H1 (cell line): Measurements from ENCODE around the gene SEZ6L. TPM values are rescaled to one million over a fixed set of nuclear protein-coding genes. Genes with fewer than 3 reads are reported as not detected.

Experiments
- CTCF ChIA-PET: fragments of 300-600 bp; sonication (Branson Sonifier 250); formaldehyde crosslinking; loops from one replicate; lab custom pipeline; 2021; ENCODE audit not compliant: partially characterized antibody; lab: Charles Lee
- POLR2A ChIA-PET: fragments of 300-600 bp; sonication (Branson Sonifier 250); formaldehyde crosslinking; loops from one replicate; lab custom pipeline; 2021; ENCODE audit warnings: inconsistent platforms; ENCODE audit not compliant: partially characterized antibody; lab: Charles Lee
- DNase-seq, 2 experiments: peaks; one replicate each; pipeline versions ENCODE4 v3.0.0 to v3.0.0-alpha.2; 2010 to 2022; ENCODE audit warnings: low spot score in 2 of 2, low read depth in 1 of 2, mixed read lengths in 1 of 2
- FAIRE-seq: peaks from 2 replicates; lab custom pipeline; 2011; peaks lifted over from hg19 to GRCh38; lab: Jason Lieb, UNC
- H2AFZ ChIP-seq: 2 replicates; pipeline ENCODE4 v1.8.1; 2012; ENCODE audit warnings: low read length, inconsistent platforms
- H2AK5ac ChIP-seq: 2 replicates; pipeline ENCODE4 v1.6.1; 2013; ENCODE audit warnings: low read depth, low read length
- H2BK120ac ChIP-seq: replicated peaks from 2 replicates; pipeline ENCODE3; 2013; ENCODE audit warnings: low read depth, low read length, inconsistent platforms
- H2BK12ac ChIP-seq: 2 replicates; pipeline ENCODE4 v1.6.1; 2013; ENCODE audit warnings: low read depth, low read length
- H2BK15ac ChIP-seq: 2 replicates; pipeline ENCODE4 v1.6.1; 2013; ENCODE audit warnings: low read length
- H2BK20ac ChIP-seq: 2 replicates; pipeline ENCODE4 v1.6.1; 2013; ENCODE audit warnings: low read length
- H2BK5ac ChIP-seq: 2 replicates; pipeline ENCODE4 v1.6.1; 2013; ENCODE audit warnings: low read depth, low read length
- H3K14ac ChIP-seq: 2 replicates; pipeline ENCODE4 v1.6.1; 2013; ENCODE audit warnings: inconsistent platforms; ENCODE audit not compliant: insufficient read length
- H3K18ac ChIP-seq: 2 replicates; pipeline ENCODE4 v1.6.1; 2013; ENCODE audit warnings: low read length; ENCODE audit errors: extremely low read depth
- H3K23ac ChIP-seq: 2 replicates; pipeline ENCODE4 v1.6.1; 2013; ENCODE audit warnings: inconsistent platforms; ENCODE audit not compliant: insufficient read length
- H3K23me2 ChIP-seq: 2 replicates; pipeline ENCODE4 v1.6.1; 2013; ENCODE audit warnings: low read depth, low read length
- H3K27ac ChIP-seq: 2 replicates; pipeline ENCODE4 v1.6.1; 2011; ENCODE audit warnings: low read depth, low read length, inconsistent platforms
- H3K27me3 ChIP-seq, 4 experiments: replicated peaks in 1 of 4; 1 replicate in 1 of 4; 2 replicates in 3 of 4; pipeline versions ENCODE4 v1.6.1 to v1.8.1; 2011 to 2013; ENCODE audit warnings: low read length in 3 of 4, mild to moderate bottlenecking in 3 of 4, inconsistent platforms in 2 of 4, mixed read lengths in 2 of 4, moderate library complexity in 1 of 4; ENCODE audit not compliant: control insufficient read depth in 3 of 4, insufficient read depth in 3 of 4; ENCODE audit errors: extremely low read depth in 1 of 4
- H3K36me3 ChIP-seq, 4 experiments: 2 replicates each; pipeline versions ENCODE4 v1.6.1 to v1.8.1; 2011 to 2013; ENCODE audit warnings: mild to moderate bottlenecking in 4 of 4, low read length in 3 of 4, moderate library complexity in 2 of 4, control low read depth in 1 of 4, inconsistent platforms in 1 of 4; ENCODE audit not compliant: insufficient read depth in 4 of 4, control insufficient read depth in 2 of 4
- H3K4ac ChIP-seq: replicated peaks from 2 replicates; pipeline ENCODE3; 2013; ENCODE audit warnings: low read length, low read depth, mixed read lengths, inconsistent platforms; ENCODE audit not compliant: insufficient read length
- H3K4me1 ChIP-seq, 4 experiments: replicated peaks in 1 of 4; 1 replicate in 1 of 4; 2 replicates in 3 of 4; pipeline versions ENCODE4 v1.6.1 to v1.8.1; 2011 to 2013; ENCODE audit warnings: low read length in 3 of 4, inconsistent platforms in 2 of 4, mixed read lengths in 1 of 4; ENCODE audit not compliant: insufficient read depth in 4 of 4, control insufficient read depth in 3 of 4
- H3K4me2 ChIP-seq, 2 experiments: 2 replicates each; pipeline versions ENCODE4 v1.6.1 to v1.8.1; 2011 to 2013; ENCODE audit warnings: low read depth in 2 of 2, low read length in 2 of 2, control low read depth in 1 of 2, inconsistent platforms in 1 of 2, mild to moderate bottlenecking in 1 of 2; ENCODE audit not compliant: insufficient read depth in 1 of 2
- H3K4me3 ChIP-seq, 4 experiments: fragments of 200-600, 300-600 bp in 1 of 4; sonication (generic), shearing (Covaris generic), sonication (Bioruptor Twin) in 1 of 4; 2 replicates each; pipeline versions ENCODE4 v1.5.1 to v1.8.1; 2011 to 2016; ENCODE audit warnings: low read length in 4 of 4, low read depth in 3 of 4, control low read depth in 2 of 4, inconsistent platforms in 2 of 4, mild to moderate bottlenecking in 2 of 4, mixed read lengths in 1 of 4, moderate library complexity in 1 of 4; ENCODE audit not compliant: insufficient read depth in 2 of 4; ENCODE audit errors: extremely low read depth in 1 of 4
- H3K56ac ChIP-seq: replicated peaks from 2 replicates; pipeline ENCODE3; 2013; ENCODE audit warnings: low read depth, mild to moderate bottlenecking, mixed read lengths, low read length, inconsistent platforms; ENCODE audit not compliant: insufficient read length
- H3K79me1 ChIP-seq: 2 replicates; pipeline ENCODE4 v1.6.1; 2013; ENCODE audit warnings: low read depth, low read length, control low read depth
- H3K79me2 ChIP-seq, 2 experiments: 2 replicates each; pipeline versions ENCODE4 v1.6.1 to v1.8.1; 2012 to 2013; ENCODE audit warnings: low read length in 2 of 2, mild to moderate bottlenecking in 2 of 2, inconsistent platforms in 1 of 2; ENCODE audit not compliant: insufficient read depth in 2 of 2, control insufficient read depth in 1 of 2
- H3K9ac ChIP-seq, 4 experiments: replicated peaks in 1 of 4; 1 replicate in 1 of 4; 2 replicates in 3 of 4; pipeline versions ENCODE4 v1.6.1 to v1.8.1; 2011 to 2013; ENCODE audit warnings: low read depth in 3 of 4, low read length in 3 of 4, control low read depth in 2 of 4, mild to moderate bottlenecking in 2 of 4, moderate library complexity in 2 of 4, inconsistent platforms in 1 of 4; ENCODE audit errors: extremely low read depth in 1 of 4
- H3K9me3 ChIP-seq, 2 experiments: 2 replicates each; pipeline versions ENCODE4 v1.6.1 to v1.8.1; 2012 to 2013; ENCODE audit warnings: mild to moderate bottlenecking in 2 of 2, moderate library complexity in 2 of 2, control low read depth in 1 of 2, inconsistent platforms in 1 of 2, low read depth in 1 of 2, low read length in 1 of 2, mixed read lengths in 1 of 2; ENCODE audit not compliant: insufficient read depth in 2 of 2
- H4K20me1 ChIP-seq, 2 experiments: replicated peaks in 1 of 2; 2 replicates each; pipeline versions ENCODE3 to v1.8.1; 2011 to 2013; ENCODE audit warnings: inconsistent platforms in 2 of 2, low read length in 2 of 2, mild to moderate bottlenecking in 1 of 2; ENCODE audit not compliant: insufficient read depth in 2 of 2, control insufficient read depth in 1 of 2
- H4K5ac ChIP-seq: 2 replicates; pipeline ENCODE4 v1.6.1; 2013; ENCODE audit warnings: low read length, low read depth, mixed read lengths, inconsistent platforms; ENCODE audit not compliant: insufficient read length
- H4K8ac ChIP-seq: 2 replicates; pipeline ENCODE4 v1.8.0; 2013; ENCODE audit warnings: mild to moderate bottlenecking, moderate library complexity, low read length, inconsistent platforms; ENCODE audit not compliant: insufficient read depth; ENCODE audit errors: extremely low read depth
- H4K91ac ChIP-seq: replicated peaks from 2 replicates; pipeline ENCODE3; 2013; ENCODE audit warnings: low read length, mixed read lengths, inconsistent platforms; ENCODE audit not compliant: insufficient read length
- CBX5 ChIP-seq: fragments of 300-800, 300-1000 bp; sonication (generic); IDR thresholded peaks from 2 replicates; pipeline ENCODE4 v1.7.1; 2016; ENCODE audit warnings: antibody characterized with exemption, low read length, low read depth
- CBX8 ChIP-seq: fragments of 300-800, 300-1000 bp; sonication (generic); IDR thresholded peaks from 2 replicates; pipeline ENCODE4 v1.7.1; 2016; ENCODE audit warnings: low read depth, low read length, borderline replicate concordance
- CREB1 ChIP-seq: IDR thresholded peaks from 2 replicates; pipeline ENCODE4 v1.6.1; 2012; ENCODE audit warnings: inconsistent platforms
- EZH2 ChIP-seq: fragments of 200-600 bp; sonication (generic); IDR thresholded peaks from 2 replicates; pipeline ENCODE4 v1.7.1; 2012; ENCODE audit warnings: low read depth, mild to moderate bottlenecking, moderate library complexity, low read length, inconsistent platforms; ENCODE audit not compliant: severe bottlenecking
- SIRT6 ChIP-seq: IDR thresholded peaks from one replicate; pipeline ENCODE4 v1.7.1; 2012; ENCODE audit warnings: low read length, inconsistent platforms
- SUZ12 ChIP-seq: fragments of 200-600 bp; sonication (generic); IDR thresholded peaks from 2 replicates; pipeline ENCODE4 v1.6.1; 2012; ENCODE audit warnings: mild to moderate bottlenecking, inconsistent platforms, low read length, moderate library complexity, mixed read lengths
- WGBS, 2 experiments: shearing (Covaris generic) in 1 of 2; methylation state at CpG; one replicate each; pipeline versions ENCODE4 v1.1.6 to v1.1.7; 2013 to 2015; ENCODE audit warnings: low lambda C conversion rate in 2 of 2, mixed read lengths in 2 of 2, inconsistent platforms in 1 of 2, low coverage in 1 of 2, missing lambda C conversion rate in 1 of 2; ENCODE audit not compliant: insufficient replicate concordance in 2 of 2, insufficient coverage in 1 of 2, insufficient read length in 1 of 2; ENCODE audit errors: extremely low coverage in 1 of 2, missing lambda C conversion rate in 1 of 2; 5-methylcytosine and 5-hydroxymethylcytosine counted together
- polyA plus RNA-seq, 7 experiments: library from polyadenylated mRNA; depleted of rRNA in 3 of 7; stranded (reverse) in 5 of 7; unstranded in 2 of 7; fragments of >200 nt in 5 of 7; fragments of 200-250 nt in 2 of 7; gene quantifications; 1 replicate in 5 of 7; 2 replicates in 1 of 7; 4 replicates in 1 of 7; pipeline versions ENCODE4 v1.2.1 to v1.2.3, GENCODE V29; 2011 to 2013; ENCODE audit warnings: missing spikeins in 2 of 7, mixed read lengths in 2 of 7
- total RNA-seq: library from RNA; stranded (reverse); fragmentation: NEBNext Ultra II Directional; extraction: Animal tissue kit (Norgen Biotek cat#: 25700); gene quantifications from 2 replicates; pipeline ENCODE4 v1.2.1, GENCODE V29; 2021

The SEZ6L gene
- total and polyA plus RNA-seq, 2 of the 8 experiments (the other 6 are each of a cell fraction or from before 2014, with no cell fraction given) = 0.06 to 0.33 TPM

DNA sequence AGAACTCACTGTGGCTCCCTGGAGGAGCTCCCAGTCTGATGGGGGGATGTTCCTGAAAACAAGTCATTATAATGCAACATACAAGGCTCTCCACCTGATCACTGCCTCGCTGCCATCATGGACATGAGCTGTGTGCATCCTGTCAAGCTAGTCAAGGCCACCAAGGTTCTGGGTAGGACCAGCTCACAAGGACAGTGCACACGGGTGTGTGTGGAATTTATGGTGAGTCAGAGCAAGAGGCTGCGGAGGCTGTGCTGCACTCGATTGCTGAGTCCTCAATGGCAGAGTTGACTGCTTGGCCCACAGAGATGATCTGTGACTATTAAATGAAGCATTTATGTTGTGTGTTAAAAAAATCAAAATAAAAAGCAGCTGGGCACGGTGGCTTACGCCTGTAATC lies 96.6 kb downstream of the SEZ6L start:
- Histone ChIP-seq H2BK5ac (no peak overlapping the region), H3K56ac (no peak overlapping the region), H2BK20ac (no peak overlapping the region), H3K4me2 (no peak overlapping the region), H3K79me2 (no peaks in the 10 kb centered on the region), H4K5ac (no peak overlapping the region), H4K91ac (no peak overlapping the region), H3K36me3 (no peaks in the 10 kb centered on the region), H3K27ac (no peak overlapping the region), H2AK5ac (no peak overlapping the region), H2BK12ac (no peak overlapping the region), H3K23me2 (no peaks in the 10 kb centered on the region), H3K23ac (no peak overlapping the region), H3K9ac (no peak overlapping the region), H3K27me3 (peaks cover 0 to 2% (median 0%) of the 10 kb centered on the region in 4 experiments; a peak in 2 of 7 replicates), H3K14ac (no peak overlapping the region), H4K20me1 (no peaks in the 10 kb centered on the region), H3K9me3 (no peaks in the 10 kb centered on the region), H4K8ac (no peak overlapping the region), H3K4me3 (no peak overlapping the region), H3K18ac (no peak overlapping the region), H3K4me1 (no peaks in the 10 kb centered on the region), H2BK15ac (no peak overlapping the region), H3K79me1 (no peaks in the 10 kb centered on the region), H2BK120ac (no peak overlapping the region), H3K4ac (no peak overlapping the region), H2AFZ (no peak overlapping the region)
- 90% methylated on average over 6 of the region's 6 CpGs; no CpG with 5 or more reads in 1 of the 2 experiments for WGBS, 2 experiments
- POLR2A ChIA-PET = no interaction called here
- CTCF ChIA-PET = interaction anchor here (1.0 to 1.5 kb wide), 7 partner anchors 10 to 362 kb away, joined by 3 to 4 read pairs (median 3); no protein-coding TSS in a partner anchor
- FAIRE-seq (no peak), DNase-seq (no peak)
- TF ChIP-seq SUZ12 (no peak), EZH2 (no peak), CBX5 (no peak), CBX8 (no peak), SIRT6 (no peak), CREB1 (no peak)
